Immature natural killer cell (primary cell): ENCODE measurements around the gene KISS1R. TPM values are rescaled to one million over a fixed set of nuclear protein-coding genes. Genes with fewer than 3 reads are reported as not detected.

ENCODE experiments used
- DNase-seq, 3 donors: peaks; one replicate each; pipeline ENCODE4 v3.0.0; 2022; ENCODE audit warnings: mixed read lengths in 1 of 3
- H3K27ac Mint-ChIP-seq, 6 donors: one replicate each; pipeline ENCODE4 v1.8.0; 2020; ENCODE audit warnings: mixed read lengths in 6 of 6, mild to moderate bottlenecking in 5 of 6, inconsistent platforms in 4 of 6, moderate library complexity in 3 of 6
- H3K27me3 Mint-ChIP-seq, 3 donors: one replicate each; pipeline ENCODE4 v1.8.0; 2020 to 2021; ENCODE audit warnings: low read depth in 3 of 3, mild to moderate bottlenecking in 3 of 3, mixed read lengths in 3 of 3, moderate library complexity in 3 of 3, inconsistent platforms in 1 of 3
- H3K36me3 Mint-ChIP-seq, 3 donors: one replicate each; pipeline ENCODE4 v1.8.0; 2020; ENCODE audit warnings: mixed read lengths in 3 of 3, inconsistent platforms in 2 of 3, mild to moderate bottlenecking in 2 of 3
- H3K4me1 Mint-ChIP-seq, 2 donors: one replicate each; pipeline ENCODE4 v1.8.0; 2020; ENCODE audit warnings: inconsistent platforms in 2 of 2, mild to moderate bottlenecking in 2 of 2, mixed read lengths in 2 of 2, moderate library complexity in 1 of 2
- H3K4me3 Mint-ChIP-seq, 5 donors: one replicate each; pipeline ENCODE4 v1.8.0; 2020; ENCODE audit warnings: mild to moderate bottlenecking in 5 of 5, mixed read lengths in 5 of 5, inconsistent platforms in 3 of 5, moderate library complexity in 3 of 5
- H3K9me3 Mint-ChIP-seq, 6 donors: one replicate each; pipeline ENCODE4 v1.8.0; 2020; ENCODE audit warnings: mild to moderate bottlenecking in 6 of 6, mixed read lengths in 6 of 6, inconsistent platforms in 4 of 6, moderate library complexity in 3 of 6
- polyA plus RNA-seq, 3 donors: library from polyadenylated mRNA; unstranded; fragments of 300-500 nt; fragmentation: Illumina TruSeq; gene quantifications; one replicate each; pipeline ENCODE4 v1.2.3, GENCODE V29; 2021

Gene KISS1R
- polyA plus RNA-seq, 3 donors from 2014 or later = not detected

GRCh38 chr19:926323-926588, 9.1 kb downstream of the KISS1R start:
- Mint-ChIP-seq H3K4me1 (peaks cover 13 to 14% of the 10 kb centered on the region in 2 donors), H3K27me3 (peaks cover 3 to 8% (median 4%) of the 10 kb centered on the region in 3 donors), H3K9me3 (no peaks in the 10 kb centered on the region), H3K27ac (no peak overlapping the region), H3K4me3 (peak overlapping the region; percentile 58 to 76 (median 74)), H3K36me3 (no peaks in the 10 kb centered on the region)
- no peak for DNase-seq

DNA sequence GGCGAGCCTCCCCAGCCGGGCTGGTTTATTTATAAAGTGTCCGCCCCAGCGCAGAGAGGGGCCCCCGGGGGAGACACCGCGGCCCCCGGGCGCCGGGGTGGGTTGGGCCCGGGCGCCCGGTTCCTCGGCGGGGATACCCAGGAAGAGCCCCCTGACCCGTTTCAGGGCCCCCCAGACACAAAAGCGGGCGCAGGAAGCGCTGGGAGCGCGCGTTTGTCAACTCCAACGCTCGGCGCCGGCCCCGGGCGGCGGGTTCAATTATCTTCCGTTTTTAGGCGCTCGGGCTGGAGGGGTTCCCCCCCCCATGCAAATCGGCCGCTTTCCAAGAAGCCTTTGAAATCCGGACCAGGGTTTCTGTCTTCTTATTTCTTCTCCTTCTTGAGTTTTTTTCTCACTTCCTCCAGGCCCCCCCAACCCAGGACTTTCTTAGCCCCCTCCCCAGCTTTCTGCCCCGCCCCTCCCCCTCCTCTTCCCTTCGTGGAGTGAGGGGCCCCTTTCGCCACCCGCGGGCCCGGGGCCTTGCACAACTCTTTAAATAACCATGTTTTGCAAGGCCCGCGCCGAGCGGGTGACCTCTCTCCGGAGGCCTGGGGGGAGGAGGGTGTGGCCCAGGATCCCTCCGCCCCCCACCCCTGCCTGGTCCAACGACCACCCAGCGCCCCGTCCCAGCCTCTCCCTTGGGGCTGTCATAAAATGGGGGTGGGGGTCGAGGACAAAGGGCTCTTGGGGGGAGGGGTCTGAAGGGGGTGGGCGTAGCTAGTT, 9.6 kb downstream of the KISS1R start:
- DNase-seq = no peak
- Mint-ChIP-seq H3K27me3 (peaks cover 0 to 4% (median 0%) of the 10 kb centered on the region in 3 donors), H3K27ac (peak overlapping the region in 3 of 6 donors; percentile 57 to 71 (median 65)), H3K4me3 (peak overlapping the region; percentile 77 to 85 (median 82)), H3K36me3 (no peaks in the 10 kb centered on the region), H3K4me1 (peaks cover 8 to 11% of the 10 kb centered on the region in 2 donors), H3K9me3 (no peaks in the 10 kb centered on the region)

GRCh38 chr19:927351-927779, 10.2 kb downstream of the KISS1R start:
- DNase-seq = no peak
- Mint-ChIP-seq H3K9me3 (no peaks in the 10 kb centered on the region), H3K27ac (no peak overlapping the region), H3K27me3 (peaks cover 0 to 2% (median 0%) of the 10 kb centered on the region in 3 donors), H3K36me3 (no peaks in the 10 kb centered on the region), H3K4me3 (peak overlapping the region; percentile 25 to 58 (median 40)), H3K4me1 (peaks cover 5 to 14% of the 10 kb centered on the region in 2 donors)

DNA sequence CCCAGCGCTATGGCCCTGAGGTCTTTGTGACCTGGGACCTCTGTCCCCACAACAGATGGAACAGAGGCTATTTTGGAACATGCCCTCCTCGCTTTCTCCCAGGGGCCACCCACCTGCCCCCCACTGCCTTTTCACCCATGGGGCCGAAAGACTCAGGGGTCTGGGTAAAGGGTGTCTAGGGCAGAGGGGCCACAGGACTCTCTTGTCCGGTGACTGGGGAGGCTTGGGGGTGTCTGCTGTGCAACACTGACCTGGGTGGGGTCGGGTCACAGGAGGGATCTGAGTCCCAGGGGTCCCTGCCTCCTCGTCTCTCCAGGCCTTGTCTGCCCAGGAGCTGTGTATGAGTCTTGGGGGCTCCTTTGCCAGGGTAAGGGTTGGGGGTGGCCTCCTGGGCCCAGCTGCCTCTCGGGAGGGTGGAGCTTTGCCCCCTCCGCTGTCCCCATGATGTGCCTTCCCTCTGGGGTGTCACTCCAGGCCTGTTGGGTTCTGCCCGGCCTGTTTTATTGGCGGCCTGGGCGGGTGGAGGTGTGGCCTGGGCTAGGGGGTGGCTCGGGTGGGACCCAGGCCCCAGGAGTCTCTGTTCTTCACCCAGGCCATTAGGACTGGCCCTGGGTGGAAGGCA, 10.8 kb downstream of the KISS1R start:
- H3K27me3 Mint-ChIP-seq = peaks cover 0 to 2% (median 2%) of the 10 kb centered on the region in 3 donors
- no peaks in the 10 kb centered on the region for H3K36me3 Mint-ChIP-seq
- no peaks in the 10 kb centered on the region for H3K9me3 Mint-ChIP-seq
- H3K4me1 Mint-ChIP-seq = peaks cover 9 to 17% of the 10 kb centered on the region in 2 donors
- H3K4me3 Mint-ChIP-seq = peak overlapping the region; percentile 25 to 58 (median 41)
- no peak for DNase-seq
- no peak overlapping the region for H3K27ac Mint-ChIP-seq

DNA sequence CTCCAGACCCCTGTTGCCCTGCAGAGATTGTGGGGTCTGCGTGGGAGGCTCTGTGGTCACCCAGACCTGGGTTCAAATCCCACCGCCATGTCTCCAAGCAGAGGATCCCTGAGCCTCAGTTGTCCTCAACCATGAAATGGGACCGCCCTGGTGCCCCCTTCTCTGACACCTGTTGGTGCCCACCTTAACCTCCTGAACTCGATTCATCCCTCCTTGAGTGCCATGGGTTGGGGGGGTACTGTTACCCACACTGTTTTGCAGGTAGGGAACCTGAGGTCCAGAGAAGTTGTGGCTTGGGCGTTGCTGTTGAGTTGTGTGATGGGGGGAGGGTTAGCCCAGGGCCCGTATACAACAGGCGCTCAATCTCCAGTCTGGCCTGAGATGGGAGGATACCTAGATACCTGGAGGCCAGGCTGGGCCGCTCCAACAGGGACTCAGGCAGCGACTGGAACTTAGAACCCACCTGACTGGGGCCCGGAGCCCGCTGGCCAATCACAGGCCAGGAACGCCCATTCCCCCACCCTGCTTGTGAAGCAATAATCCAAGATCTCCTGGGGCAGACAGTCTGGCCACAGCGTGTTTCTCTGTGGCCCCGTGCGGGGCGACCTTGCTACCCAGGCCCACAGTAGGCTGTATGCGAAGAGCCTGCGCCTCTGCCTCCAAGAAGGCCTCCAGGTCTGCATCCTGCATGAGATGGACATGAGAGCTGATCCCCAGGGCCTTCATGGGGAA, 11.5 kb downstream of the KISS1R start:
- H3K9me3 Mint-ChIP-seq = no peaks in the 10 kb centered on the region
- peaks cover 11 to 19% of the 10 kb centered on the region in 2 donors for H3K4me1 Mint-ChIP-seq
- no peaks in the 10 kb centered on the region for H3K36me3 Mint-ChIP-seq
- H3K27me3 Mint-ChIP-seq = peaks cover 0 to 2% (median 2%) of the 10 kb centered on the region in 3 donors
- no peak overlapping the region for H3K27ac Mint-ChIP-seq
- H3K4me3 Mint-ChIP-seq = peak overlapping the region in 3 of 5 donors; percentile 12 to 21 (median 18)
- DNase-seq = no peak

DNA sequence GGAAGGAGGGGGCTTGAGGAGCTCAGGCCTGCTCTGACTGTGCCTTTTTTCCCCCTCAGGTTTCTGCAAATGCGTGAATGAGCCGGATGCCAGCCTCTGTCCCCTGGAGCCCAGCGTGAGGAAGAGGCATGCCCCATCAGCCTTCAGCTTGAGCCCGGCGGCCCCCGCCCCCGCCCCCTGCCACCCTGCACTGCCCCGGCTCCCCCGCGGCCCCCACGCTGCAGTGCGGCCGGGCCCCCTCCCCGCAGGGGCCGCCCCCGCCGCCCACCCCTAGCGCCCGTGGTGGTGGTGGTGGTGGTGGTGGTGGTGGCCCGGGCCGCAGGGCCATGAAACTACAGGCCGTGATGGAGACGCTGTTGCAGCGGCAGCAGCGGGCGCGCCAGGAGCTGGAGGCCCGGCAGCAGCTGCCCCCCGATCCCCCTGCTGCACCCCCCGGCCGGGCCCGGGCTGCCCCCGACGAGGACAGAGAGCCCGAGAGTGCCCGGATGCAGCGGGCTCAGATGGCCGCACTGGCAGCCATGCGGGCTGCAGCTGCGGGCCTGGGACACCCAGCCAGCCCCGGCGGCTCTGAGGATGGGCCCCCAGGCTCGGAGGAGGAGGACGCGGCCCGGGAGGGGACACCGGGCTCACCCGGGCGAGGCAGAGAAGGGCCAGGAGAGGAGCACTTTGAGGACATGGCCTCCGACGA, 12.2 kb downstream of the KISS1R start:
- no peaks in the 10 kb centered on the region for H3K9me3 Mint-ChIP-seq
- peaks cover 7 to 23% of the 10 kb centered on the region in 2 donors for H3K4me1 Mint-ChIP-seq
- no peak for DNase-seq
- no peaks in the 10 kb centered on the region for H3K36me3 Mint-ChIP-seq
- H3K4me3 Mint-ChIP-seq = no peak overlapping the region
- H3K27me3 Mint-ChIP-seq = peaks cover 0 to 2% (median 2%) of the 10 kb centered on the region in 3 donors
- peak overlapping the region in 1 of 6 donors; percentile 34 for H3K27ac Mint-ChIP-seq

GRCh38 chr19:929891-930258, 12.7 kb downstream of the KISS1R start:
- Mint-ChIP-seq H3K4me3 (peak overlapping the region in 1 of 5 donors; percentile 40), H3K27ac (peak overlapping the region in 2 of 6 donors; percentile 34 to 71), H3K36me3 (no peaks in the 10 kb centered on the region), H3K27me3 (peaks cover 0 to 2% (median 2%) of the 10 kb centered on the region in 3 donors), H3K9me3 (no peaks in the 10 kb centered on the region), H3K4me1 (peaks cover 6 to 23% of the 10 kb centered on the region in 2 donors)
- DNase-seq = no peak

DNA sequence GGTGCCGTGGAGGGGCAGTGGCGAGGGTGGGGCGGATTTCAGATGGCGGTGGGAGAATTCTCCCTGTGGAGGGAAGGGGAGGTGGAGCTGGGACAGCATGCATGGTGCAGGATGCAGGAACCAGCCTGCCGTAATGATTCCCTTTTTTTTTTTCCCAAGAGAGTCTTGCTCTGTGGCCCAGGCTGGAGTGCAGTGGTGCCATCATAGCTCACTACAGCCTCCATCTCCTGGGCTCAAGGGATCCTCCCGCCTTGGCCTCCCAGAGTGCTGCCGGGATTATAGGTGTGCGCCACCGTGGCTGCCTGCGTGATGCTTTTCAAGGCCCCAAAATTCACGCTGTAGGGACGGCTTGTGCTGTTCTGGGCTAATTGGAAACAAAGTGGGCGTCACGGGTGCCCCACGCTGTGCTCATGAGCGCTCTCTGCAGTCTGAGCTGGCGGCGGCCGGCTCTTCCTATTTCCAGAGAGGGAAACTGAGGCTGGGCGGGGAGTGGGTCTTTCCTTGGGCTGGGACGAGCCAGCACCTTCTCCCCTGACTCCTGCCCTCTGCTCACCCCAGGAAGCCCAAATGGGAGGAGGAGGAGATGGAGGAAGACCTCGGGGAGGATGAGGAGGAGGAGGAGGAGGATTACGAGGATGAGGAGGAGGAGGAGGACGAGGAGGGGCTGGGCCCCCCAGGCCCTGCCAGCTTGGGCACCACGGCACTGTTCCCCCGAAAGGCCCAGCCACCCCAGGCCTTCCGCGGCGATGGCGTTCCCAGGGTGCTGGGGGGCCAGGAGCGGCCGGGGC, 14.9 kb downstream of the KISS1R start:
- Mint-ChIP-seq H3K27me3 (peaks cover 0 to 4% (median 2%) of the 10 kb centered on the region in 3 donors), H3K4me3 (peak overlapping the region in 4 of 5 donors; percentile 6 to 50 (median 26)), H3K36me3 (no peaks in the 10 kb centered on the region), H3K9me3 (no peaks in the 10 kb centered on the region), H3K4me1 (peaks cover 7 to 30% of the 10 kb centered on the region in 2 donors), H3K27ac (no peak overlapping the region)
- no peak for DNase-seq

GRCh38 chr19:932648-933552, 15.8 kb downstream of the KISS1R start:
- Mint-ChIP-seq H3K27ac (peak overlapping the region in 5 of 6 donors; percentile 57 to 87 (median 76)), H3K36me3 (peaks cover 0 to 4% (median 4%) of the 10 kb centered on the region in 3 donors), H3K4me3 (peak overlapping the region; percentile 74 to 85 (median 79)), H3K27me3 (peaks cover 5 to 8% (median 8%) of the 10 kb centered on the region in 3 donors), H3K9me3 (peaks cover 0 to 2% (median 0%) of the 10 kb centered on the region in 6 donors), H3K4me1 (peaks cover 13 to 39% of the 10 kb centered on the region in 2 donors)
- peak; percentile 61 to 73 (median 70) for DNase-seq

DNA sequence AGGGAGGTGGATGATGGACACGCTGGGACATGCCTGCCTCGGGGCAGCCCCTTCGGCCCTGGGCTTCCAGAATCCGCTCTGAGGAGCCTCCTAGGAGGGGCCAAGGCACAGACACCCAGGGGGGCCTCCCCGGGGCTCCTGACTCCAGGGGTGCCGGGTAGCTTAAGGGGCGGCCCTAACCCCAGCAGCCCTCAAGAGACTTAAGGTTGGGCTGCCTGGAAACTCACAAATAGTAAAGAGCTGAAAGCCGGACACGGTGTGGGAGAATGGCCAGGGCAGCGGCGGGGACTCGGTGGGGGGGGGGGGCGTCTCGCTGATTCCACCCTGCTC, 16.4 kb downstream of the KISS1R start:
- Mint-ChIP-seq H3K27me3 (peaks cover 5 to 9% (median 8%) of the 10 kb centered on the region in 3 donors), H3K4me3 (peak overlapping the region in 2 of 5 donors; percentile 82 to 85), H3K27ac (no peak overlapping the region), H3K4me1 (peaks cover 18 to 42% of the 10 kb centered on the region in 2 donors), H3K36me3 (peaks cover 0 to 4% (median 4%) of the 10 kb centered on the region in 3 donors), H3K9me3 (peaks cover 0 to 2% (median 0%) of the 10 kb centered on the region in 6 donors)
- DNase-seq = no peak

DNA sequence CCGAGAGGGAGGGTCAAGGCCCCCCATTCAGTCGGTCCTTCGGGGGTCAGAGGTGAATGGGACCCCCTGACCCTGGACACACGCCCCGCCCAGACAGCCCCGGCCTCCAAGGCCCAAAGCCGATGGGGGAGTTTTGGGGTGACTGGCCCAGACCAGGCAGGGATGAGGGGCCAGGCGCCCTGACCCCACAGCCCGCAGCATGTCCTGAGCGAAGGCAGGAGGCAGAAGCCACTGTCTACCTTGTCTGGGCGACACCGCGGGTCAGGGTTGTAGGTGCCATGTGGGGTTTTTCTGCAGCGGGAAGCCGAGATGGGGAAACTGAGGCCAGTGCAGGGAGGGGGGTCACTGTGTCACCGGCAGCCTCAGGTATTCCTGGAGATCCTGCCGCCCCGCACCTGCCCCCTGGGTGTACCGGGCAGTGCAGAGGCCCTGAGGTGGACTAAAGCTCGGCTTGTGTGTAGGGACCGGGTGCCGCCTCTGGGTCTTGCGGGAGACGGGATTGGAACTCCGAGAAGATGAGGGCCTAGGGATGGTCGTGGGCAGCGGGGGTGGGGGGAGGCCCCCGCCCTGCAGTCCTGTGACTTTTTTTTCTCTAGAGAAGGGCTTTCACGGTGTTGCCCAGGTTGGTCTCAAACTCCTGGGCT, 17.2 kb downstream of the KISS1R start:
- H3K27ac Mint-ChIP-seq = no peak overlapping the region
- H3K4me3 Mint-ChIP-seq = peak overlapping the region in 1 of 5 donors; percentile 36

More for the DNA sequence above, 17.2 kb downstream of the KISS1R start:
- Mint-ChIP-seq H3K4me1 (peaks cover 18 to 42% of the 10 kb centered on the region in 2 donors), H3K9me3 (peaks cover 0 to 2% (median 0%) of the 10 kb centered on the region in 6 donors), H3K36me3 (peaks cover 0 to 4% (median 4%) of the 10 kb centered on the region in 3 donors), H3K27me3 (peaks cover 5 to 10% (median 8%) of the 10 kb centered on the region in 3 donors)
- DNase-seq = no peak
